GM13977 (cell line): Measurements from ENCODE around the gene SMAD1.

Source experiments
- DNase-seq: peaks from one replicate; pipeline ENCODE4 v3.0.0; 2012; ENCODE audit warnings: low spot score
- CTCF ChIP-seq: IDR thresholded peaks from 2 replicates; pipeline ENCODE4 v1.5.1; 2012; ENCODE audit warnings: mild to moderate bottlenecking, control low read depth; ENCODE audit not compliant: insufficient read depth; ENCODE audit errors: extremely low read depth, missing control alignments
- in situ Hi-C: fragments of 300-500 bp; cut with MboI; formaldehyde crosslinking; loops from one replicate; pipeline ENCODE4 v1.12.0; 2022; ENCODE audit warnings: low sequenced_read_pairs, low pct_unique_long_range_greater_than_20kb, mixed read lengths, inconsistent platforms; ENCODE audit not compliant: unreplicated experiment

SMAD1 gene

GRCh38 chr4:145440292-145441007 is 41.2 kb upstream of the SMAD1 start:
- no peak for TF ChIP-seq CTCF
- no peak for DNase-seq
- in situ Hi-C loops: no loop called here

- in situ Hi-C loops: no loop called here
- DNase-seq: no peak
- no peak for TF ChIP-seq CTCF
Observed at GRCh38 chr4:145446184-145446583, 35.5 kb upstream of the SMAD1 start.

GRCh38 chr4:145451895-145452294 is 29.8 kb upstream of the SMAD1 start:
- in situ Hi-C loops: no loop called here
- no peak for DNase-seq
- no peak for TF ChIP-seq CTCF

- no peak for DNase-seq
- in situ Hi-C loops: no loop called here
- TF ChIP-seq CTCF: no peak
Observed at GRCh38 chr4:145452447-145453162, 29.0 kb upstream of the SMAD1 start.

GRCh38 chr4:145453163-145453520 is 28.5 kb upstream of the SMAD1 start:
- no peak for TF ChIP-seq CTCF
- DNase-seq: no peak
- in situ Hi-C loops: no loop called here

GRCh38 chr4:145473203-145473602 is 8.4 kb upstream of the SMAD1 start:
- TF ChIP-seq CTCF: no peak
- in situ Hi-C loops: no loop called here
- no peak for DNase-seq
